ENCODE results near the gene SOX8.

Gene SOX8

GRCh38 chr16:1026784-1027500 is 45.4 kb downstream of the SOX8 start:
- DNase-seq (ENCODE audit: low read depth): no peak

GRCh38 chr16:1027501-1027815 is 45.9 kb downstream of the SOX8 start:
- no peak for DNase-seq (ENCODE audit: low read depth)

GRCh38 chr16:1028056-1028455 is 46.5 kb downstream of the SOX8 start:
- no peak for DNase-seq (ENCODE audit: low read depth)

- DNase-seq (ENCODE audit: low read depth): no peak
These were observed 47.1 kb downstream of the SOX8 start for GRCh38 chr16:1028524-1029258.

- no peak for DNase-seq (ENCODE audit: low read depth)
These were observed 47.6 kb downstream of the SOX8 start for GRCh38 chr16:1029259-1029545.

- no peak for DNase-seq (ENCODE audit: low read depth)
These were observed 48.9 kb downstream of the SOX8 start for GRCh38 chr16:1030473-1030901.

GRCh38 chr16:1031666-1032065 is 50.1 kb downstream of the SOX8 start:
- DNase-seq (ENCODE audit: low read depth): no peak

- no peak for DNase-seq (ENCODE audit: low read depth)
These were observed 51.0 kb downstream of the SOX8 start for GRCh38 chr16:1032607-1033006.

- no peak for DNase-seq (ENCODE audit: low read depth)
These were observed 51.6 kb downstream of the SOX8 start for GRCh38 chr16:1033128-1033679.

GRCh38 chr16:1034230-1035065 is 52.9 kb downstream of the SOX8 start:
- DNase-seq (ENCODE audit: low read depth): no peak

GRCh38 chr16:1035066-1035415 is 53.5 kb downstream of the SOX8 start:
- no peak for DNase-seq (ENCODE audit: low read depth)

GRCh38 chr16:1036166-1036565 is 54.6 kb downstream of the SOX8 start:
- DNase-seq (ENCODE audit: low read depth): no peak

Data from stimulated activated CD8-positive, alpha-beta memory T cell treated with anti-CD3 and anti-CD28 coated beads, Interleukin-7, amount 100 ng/mL, for 24 hours (primary cell).